Naive B cell (primary cell): Measurements from ENCODE around the gene MED13L. TPM values are rescaled to one million over a fixed set of nuclear protein-coding genes. Genes with fewer than 3 reads are reported as not detected.
A peak's percentile ranks its signal among the peaks of the same experiment; 100 is the strongest.

Experiments
- ATAC-seq, 2 donors: fragments of 150-1000 bp; cut with Tn5 transposase; 2 replicates each; pipeline ENCODE4 v1.10.0; 2021; ENCODE audit warnings: low read depth in 2 of 2, mild to moderate bottlenecking in 2 of 2, moderate library complexity in 2 of 2
- DNase-seq: peaks from one replicate; pipeline ENCODE4 v3.0.0; 2022
- H3K27ac Mint-ChIP-seq, 6 donors: one replicate each; pipeline ENCODE4 v1.8.0; 2020 to 2022; ENCODE audit warnings: mild to moderate bottlenecking in 6 of 6, mixed read lengths in 6 of 6, moderate library complexity in 5 of 6, inconsistent platforms in 2 of 6
- H3K27me3 Mint-ChIP-seq, 3 donors: one replicate each; pipeline ENCODE4 v1.8.0; 2021 to 2022; ENCODE audit warnings: mixed read lengths in 3 of 3, mild to moderate bottlenecking in 1 of 3
- H3K36me3 Mint-ChIP-seq, 2 donors: one replicate each; pipeline ENCODE4 v1.8.0; 2020 to 2022; ENCODE audit warnings: mixed read lengths in 2 of 2, inconsistent platforms in 1 of 2, mild to moderate bottlenecking in 1 of 2
- H3K4me1 Mint-ChIP-seq, 3 donors: one replicate each; pipeline ENCODE4 v1.8.0; 2020 to 2022; ENCODE audit warnings: mixed read lengths in 3 of 3, inconsistent platforms in 1 of 3, mild to moderate bottlenecking in 1 of 3, moderate library complexity in 1 of 3
- H3K4me3 Mint-ChIP-seq, 8 donors: one replicate each; pipeline ENCODE4 v1.8.0; 2020 to 2022; ENCODE audit warnings: mild to moderate bottlenecking in 8 of 8, mixed read lengths in 8 of 8, moderate library complexity in 8 of 8, inconsistent platforms in 2 of 8
- H3K9me3 Mint-ChIP-seq, 7 donors: one replicate each; pipeline ENCODE4 v1.8.0; 2020 to 2022; ENCODE audit warnings: mixed read lengths in 7 of 7, mild to moderate bottlenecking in 5 of 7, inconsistent platforms in 2 of 7, moderate library complexity in 1 of 7
- polyA plus RNA-seq, 6 donors: library from polyadenylated mRNA; unstranded; fragments of 300-500 nt; fragmentation: Illumina TruSeq; gene quantifications; one replicate each; pipeline ENCODE4 v1.2.3, GENCODE V29; 2021; ENCODE audit warnings: low read depth in 6 of 6

Gene MED13L
- polyA plus RNA-seq, 6 donors from 2014 or later, result 12.5 to 19.2 (median 16.2) TPM

GRCh38 chr12:116093915-116094314, 183.6 kb downstream of the MED13L start:
- Mint-ChIP-seq H3K36me3 (peaks cover 4 to 6% of the 10 kb centered on the region in 2 donors), H3K27me3 (no peaks in the 10 kb centered on the region), H3K4me3 (peak overlapping the region in 1 of 8 donors; percentile 54), H3K9me3 (no peaks in the 10 kb centered on the region), H3K27ac (no peak overlapping the region), H3K4me1 (peaks cover 17 to 22% (median 17%) of the 10 kb centered on the region in 3 donors)
- ATAC-seq, result no peak
- DNase-seq, result no peak

DNA sequence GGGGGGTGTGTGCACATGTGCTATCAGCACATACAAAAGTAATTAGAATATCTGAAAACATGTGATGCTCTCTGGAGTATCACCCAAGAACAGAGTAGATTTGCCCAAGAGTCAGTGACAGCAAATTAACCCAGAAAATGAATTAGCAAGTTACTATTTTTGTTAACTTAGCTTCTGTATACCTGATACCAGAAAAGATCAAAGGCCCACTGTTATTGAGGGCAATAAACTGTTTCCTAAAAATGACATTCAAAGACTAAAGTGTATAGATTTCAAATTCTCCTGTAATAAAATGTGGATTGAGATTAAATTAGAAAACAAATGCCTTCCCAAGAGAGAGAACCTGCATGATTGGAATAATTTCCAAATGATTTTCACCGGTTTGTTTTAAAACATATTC, 184.7 kb downstream of the MED13L start:
- Mint-ChIP-seq H3K4me3 (no peak overlapping the region), H3K27me3 (no peaks in the 10 kb centered on the region), H3K4me1 (peaks cover 20 to 26% (median 22%) of the 10 kb centered on the region in 3 donors), H3K9me3 (peaks cover 0 to 4% (median 0%) of the 10 kb centered on the region in 7 donors), H3K36me3 (peaks cover 4 to 6% of the 10 kb centered on the region in 2 donors), H3K27ac (peak overlapping the region in 2 of 6 donors; percentile 5 to 38)
- ATAC-seq, result no peak
- no peak for DNase-seq

- no peak overlapping the region for H3K4me3 Mint-ChIP-seq
- H3K4me1 Mint-ChIP-seq, result peaks cover 27 to 32% (median 28%) of the 10 kb centered on the region in 3 donors
- peaks cover 0 to 4% (median 0%) of the 10 kb centered on the region in 7 donors for H3K9me3 Mint-ChIP-seq
- H3K27ac Mint-ChIP-seq, result peak overlapping the region in 2 of 6 donors; percentile 14 to 31
- peaks cover 4 to 6% of the 10 kb centered on the region in 2 donors for H3K36me3 Mint-ChIP-seq
- ATAC-seq, result no peak
- H3K27me3 Mint-ChIP-seq, result no peaks in the 10 kb centered on the region
- DNase-seq, result no peak
These were observed 185.3 kb downstream of the MED13L start for GRCh38 chr12:116092162-116092561.

DNA sequence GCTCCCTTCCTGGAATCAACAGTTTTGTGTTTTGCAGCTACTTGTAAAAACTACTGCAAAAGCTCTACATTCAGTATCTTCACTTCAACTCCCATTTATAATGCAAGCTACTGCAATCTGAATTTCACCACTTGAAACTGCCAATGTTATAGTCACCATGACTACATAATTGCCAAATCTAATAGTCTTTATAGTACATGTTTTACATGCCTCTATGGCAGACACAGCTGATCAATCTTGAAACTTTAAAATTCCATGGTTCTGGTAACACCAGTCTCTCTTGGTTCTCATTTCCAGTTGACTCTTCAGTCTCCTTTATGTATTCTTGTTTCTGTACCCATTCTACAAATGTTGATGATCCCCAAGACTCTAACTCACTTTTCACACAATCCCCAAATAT, 185.9 kb downstream of the MED13L start:
- H3K9me3 Mint-ChIP-seq, result peaks cover 0 to 4% (median 0%) of the 10 kb centered on the region in 7 donors
- H3K36me3 Mint-ChIP-seq, result peaks cover 4 to 6% of the 10 kb centered on the region in 2 donors
- no peaks in the 10 kb centered on the region for H3K27me3 Mint-ChIP-seq

DNA sequence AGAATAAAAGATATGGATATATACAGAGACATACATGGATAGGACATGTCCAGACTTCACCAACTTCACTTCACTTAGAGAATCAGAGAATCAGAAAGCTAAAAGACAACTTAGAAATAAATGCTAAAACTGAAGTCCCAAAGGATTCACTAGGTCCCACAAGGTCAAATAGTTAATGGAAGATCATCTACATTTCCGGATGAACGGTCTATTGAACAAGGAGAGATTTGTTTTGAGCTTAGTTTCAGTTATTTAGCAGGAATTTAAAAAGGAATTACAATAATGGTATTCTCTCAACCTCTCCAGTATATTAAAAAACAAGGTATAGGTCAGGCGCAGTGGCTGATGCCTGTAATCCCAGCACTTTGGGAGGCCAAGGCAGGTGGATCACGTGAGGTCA, 187.0 kb downstream of the MED13L start:
- H3K36me3 Mint-ChIP-seq, result peaks cover 4 to 6% of the 10 kb centered on the region in 2 donors
- H3K4me1 Mint-ChIP-seq, result peaks cover 27 to 37% (median 33%) of the 10 kb centered on the region in 3 donors
- DNase-seq (no peak), ATAC-seq (no peak)
- peaks cover 0 to 4% (median 0%) of the 10 kb centered on the region in 7 donors for H3K9me3 Mint-ChIP-seq
- H3K4me3 Mint-ChIP-seq, result no peak overlapping the region
- peak overlapping the region in 1 of 6 donors; percentile 8 for H3K27ac Mint-ChIP-seq
- H3K27me3 Mint-ChIP-seq, result no peaks in the 10 kb centered on the region

More for the DNA sequence above, 185.9 kb downstream of the MED13L start:
- Mint-ChIP-seq H3K4me1 (peaks cover 27 to 32% (median 28%) of the 10 kb centered on the region in 3 donors), H3K4me3 (no peak overlapping the region), H3K27ac (peak overlapping the region in 1 of 6 donors; percentile 31)
- DNase-seq (no peak), ATAC-seq (no peak)

DNA sequence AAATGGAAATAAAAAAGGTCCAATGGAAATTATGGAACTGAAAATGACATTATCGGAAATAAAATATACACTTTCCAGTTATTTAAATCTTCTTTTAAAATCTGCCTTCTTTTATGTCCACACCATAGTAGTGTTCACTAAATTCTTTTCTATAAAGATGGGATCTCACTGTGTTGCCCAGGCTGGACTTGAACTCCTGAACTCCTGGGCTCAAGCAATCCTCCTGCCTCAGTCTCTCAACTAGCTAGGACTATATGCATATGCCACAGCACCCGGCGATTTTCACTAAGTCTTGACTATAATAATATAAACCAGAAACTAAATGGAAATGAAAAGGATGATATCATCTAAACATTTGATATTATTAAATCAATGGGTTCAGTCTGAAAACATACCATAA, 188.4 kb downstream of the MED13L start:
- Mint-ChIP-seq H3K27ac (peak overlapping the region in 1 of 6 donors; percentile 34), H3K9me3 (peaks cover 0 to 4% (median 0%) of the 10 kb centered on the region in 7 donors), H3K36me3 (peaks cover 4 to 6% of the 10 kb centered on the region in 2 donors), H3K4me3 (no peak overlapping the region), H3K4me1 (peaks cover 28 to 37% (median 33%) of the 10 kb centered on the region in 3 donors), H3K27me3 (no peaks in the 10 kb centered on the region)
- ATAC-seq (no peak), DNase-seq (no peak)

GRCh38 chr12:116087962-116088361, 189.5 kb downstream of the MED13L start:
- Mint-ChIP-seq H3K9me3 (peaks cover 0 to 4% (median 0%) of the 10 kb centered on the region in 7 donors), H3K36me3 (peaks cover 4 to 6% of the 10 kb centered on the region in 2 donors), H3K4me1 (peaks cover 33 to 37% (median 33%) of the 10 kb centered on the region in 3 donors), H3K4me3 (peak overlapping the region in 3 of 8 donors; percentile 8 to 52 (median 21)), H3K27ac (peak overlapping the region in 2 of 6 donors; percentile 2 to 89), H3K27me3 (no peaks in the 10 kb centered on the region)
- DNase-seq (no peak), ATAC-seq (no peak)

DNA sequence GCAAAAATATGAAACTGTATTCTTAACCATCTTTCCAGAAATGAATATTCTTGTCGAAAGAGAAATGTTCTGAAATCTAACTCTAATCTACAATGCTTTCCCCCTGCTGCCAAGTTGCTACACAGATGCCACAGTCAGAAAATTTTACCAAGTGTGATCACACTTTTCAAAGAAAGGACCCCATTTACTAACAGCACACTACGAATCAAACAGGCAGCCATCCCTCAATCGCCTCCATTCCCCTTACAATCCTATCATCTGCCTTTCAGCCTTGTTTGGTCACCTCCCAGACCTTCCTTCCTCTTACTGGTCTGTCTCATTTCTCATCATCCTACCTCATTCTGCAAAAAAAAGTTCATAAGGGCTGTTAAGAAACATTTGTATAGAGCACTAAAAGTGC, 190.1 kb downstream of the MED13L start:
- Mint-ChIP-seq H3K27ac (peak overlapping the region in 1 of 6 donors; percentile 18), H3K9me3 (peaks cover 0 to 4% (median 0%) of the 10 kb centered on the region in 7 donors), H3K36me3 (peaks cover 4 to 6% of the 10 kb centered on the region in 2 donors), H3K27me3 (no peaks in the 10 kb centered on the region), H3K4me3 (peak overlapping the region in 1 of 8 donors; percentile 8), H3K4me1 (peaks cover 33 to 37% (median 33%) of the 10 kb centered on the region in 3 donors)
- ATAC-seq, result no peak
- DNase-seq, result no peak

GRCh38 chr12:116080415-116080814, 197.1 kb downstream of the MED13L start:
- no peak for DNase-seq
- H3K9me3 Mint-ChIP-seq, result no peaks in the 10 kb centered on the region
- H3K36me3 Mint-ChIP-seq, result peaks cover 0 to 8% of the 10 kb centered on the region in 2 donors
- peaks cover 0 to 14% (median 8%) of the 10 kb centered on the region in 3 donors for H3K4me1 Mint-ChIP-seq
- no peaks in the 10 kb centered on the region for H3K27me3 Mint-ChIP-seq
- no peak overlapping the region for H3K27ac Mint-ChIP-seq
- no peak for ATAC-seq
- H3K4me3 Mint-ChIP-seq, result no peak overlapping the region

DNA sequence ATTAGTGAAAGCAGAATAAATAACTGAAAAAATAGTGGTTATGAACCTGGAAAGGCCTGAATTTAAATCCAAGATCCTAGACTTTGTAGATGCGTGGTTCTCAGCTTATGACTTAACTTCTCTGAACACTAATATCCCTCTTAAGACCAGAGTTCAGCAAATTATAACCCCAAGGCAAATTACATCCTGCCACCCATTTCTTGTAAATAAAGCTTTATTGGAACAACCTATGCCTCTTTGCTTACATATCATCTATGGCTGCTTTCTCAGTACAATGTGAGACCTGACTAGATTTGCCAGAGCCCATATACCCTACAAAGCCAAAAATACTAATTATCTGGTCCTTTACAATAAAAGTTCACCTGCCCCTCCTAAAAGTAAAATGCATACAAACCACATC, 199.1 kb downstream of the MED13L start:
- Mint-ChIP-seq H3K36me3 (peaks cover 0 to 8% of the 10 kb centered on the region in 2 donors), H3K9me3 (no peaks in the 10 kb centered on the region), H3K4me3 (no peak overlapping the region), H3K4me1 (peaks cover 0 to 15% (median 12%) of the 10 kb centered on the region in 3 donors), H3K27me3 (no peaks in the 10 kb centered on the region), H3K27ac (no peak overlapping the region)
- DNase-seq (no peak), ATAC-seq (no peak)

DNA sequence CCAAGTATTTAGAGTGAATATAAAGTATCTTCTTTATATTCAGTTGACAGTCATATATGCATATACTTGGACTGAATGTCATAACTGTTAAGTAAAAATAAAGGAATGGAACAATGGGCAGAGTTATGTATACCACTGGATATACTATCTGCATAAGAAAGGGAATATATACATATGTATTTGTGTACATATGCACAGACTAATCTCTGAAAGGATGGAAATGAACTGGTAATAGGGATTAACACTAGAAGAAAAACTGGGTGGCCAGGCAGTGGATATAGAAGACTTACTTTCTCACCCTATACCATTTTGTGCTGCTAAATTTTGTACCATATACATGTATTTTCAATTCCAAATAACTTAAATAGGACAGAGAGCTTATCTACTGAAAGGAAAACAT, 200.1 kb downstream of the MED13L start:
- Mint-ChIP-seq H3K4me1 (peaks cover 0 to 15% (median 12%) of the 10 kb centered on the region in 3 donors), H3K9me3 (no peaks in the 10 kb centered on the region), H3K27me3 (no peaks in the 10 kb centered on the region), H3K36me3 (peaks cover 0 to 8% of the 10 kb centered on the region in 2 donors), H3K4me3 (no peak overlapping the region), H3K27ac (no peak overlapping the region)
- DNase-seq (no peak), ATAC-seq (no peak)

- H3K9me3 Mint-ChIP-seq, result no peaks in the 10 kb centered on the region
- peaks cover 0 to 8% of the 10 kb centered on the region in 2 donors for H3K36me3 Mint-ChIP-seq
- H3K4me3 Mint-ChIP-seq, result no peak overlapping the region
- H3K27me3 Mint-ChIP-seq, result no peaks in the 10 kb centered on the region
- peaks cover 6 to 20% (median 12%) of the 10 kb centered on the region in 3 donors for H3K4me1 Mint-ChIP-seq
- DNase-seq, result no peak
- no peak overlapping the region for H3K27ac Mint-ChIP-seq
- ATAC-seq, result no peak
These were observed 201.1 kb downstream of the MED13L start for GRCh38 chr12:116076399-116076798.

DNA sequence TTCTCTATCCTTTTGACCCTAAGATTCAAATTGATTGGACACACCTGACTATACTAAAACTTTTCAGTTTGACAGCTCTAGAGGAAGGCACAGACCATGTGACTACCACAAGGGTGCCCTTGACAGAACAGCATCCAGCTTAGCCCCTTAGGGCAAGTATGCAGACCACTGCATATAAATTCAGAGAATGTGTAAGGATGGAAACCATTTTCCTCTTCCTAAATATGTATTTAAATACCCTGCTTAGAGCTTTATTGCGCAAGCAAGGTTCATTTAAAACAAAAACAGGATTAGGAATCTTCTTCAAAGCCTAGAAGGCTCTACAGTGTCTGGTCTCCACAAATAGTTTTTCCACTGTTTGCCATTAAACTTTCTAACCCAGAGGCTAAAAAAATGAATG, 202.8 kb downstream of the MED13L start:
- peaks cover 8 to 20% (median 14%) of the 10 kb centered on the region in 3 donors for H3K4me1 Mint-ChIP-seq
- H3K9me3 Mint-ChIP-seq, result no peaks in the 10 kb centered on the region
- no peak overlapping the region for H3K4me3 Mint-ChIP-seq
- DNase-seq (no peak), ATAC-seq (no peak)
- H3K27me3 Mint-ChIP-seq, result no peaks in the 10 kb centered on the region
- peak overlapping the region in 4 of 6 donors; percentile 11 to 69 (median 48) for H3K27ac Mint-ChIP-seq
- peaks cover 0 to 8% of the 10 kb centered on the region in 2 donors for H3K36me3 Mint-ChIP-seq

DNA sequence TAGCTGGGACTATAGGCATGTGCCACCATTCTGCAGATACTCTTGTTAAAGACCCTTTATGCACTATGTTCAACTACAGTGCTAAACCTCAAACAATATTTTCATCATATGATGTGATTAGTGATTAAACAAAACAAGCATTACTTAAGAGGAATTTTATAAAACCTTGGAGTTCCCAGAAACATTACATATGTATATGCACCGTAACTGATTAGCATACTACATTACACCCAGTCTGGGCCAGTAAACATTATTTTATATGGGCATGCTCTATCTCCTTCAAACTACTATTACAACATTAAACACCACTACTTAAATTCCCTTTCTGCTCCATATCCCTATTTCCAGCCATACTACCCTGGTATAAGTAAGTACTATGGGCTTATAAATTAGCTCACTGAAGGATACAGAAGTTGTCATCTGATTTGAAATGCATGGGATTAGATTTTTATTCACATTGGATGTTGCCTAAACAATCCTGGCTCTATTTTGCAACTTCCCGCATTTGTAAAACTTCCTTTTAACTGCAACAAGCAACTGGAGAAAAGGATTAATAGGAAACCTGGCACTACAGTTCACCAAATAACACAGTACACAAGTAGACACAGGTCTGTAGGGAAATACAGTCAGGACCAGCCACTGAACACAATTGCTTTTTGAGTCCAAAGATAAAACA, 205.8 kb downstream of the MED13L start:
- Mint-ChIP-seq H3K27me3 (no peaks in the 10 kb centered on the region), H3K27ac (peak overlapping the region in 3 of 6 donors; percentile 4 to 56 (median 24)), H3K4me1 (peaks cover 27 to 38% (median 30%) of the 10 kb centered on the region in 3 donors), H3K36me3 (no peaks in the 10 kb centered on the region), H3K4me3 (no peak overlapping the region), H3K9me3 (no peaks in the 10 kb centered on the region)
- DNase-seq (no peak), ATAC-seq (no peak)
